ENCODE data around the gene P2RY6. TPM values are rescaled to one million over a fixed set of nuclear protein-coding genes. Genes with fewer than 3 reads are reported as not detected.
"Not testable (repeated sequence)": the region's sequence is repeated elsewhere in the genome, so short reads cannot be mapped to it uniquely, and the experiment has no call there.

The P2RY6 gene
- total RNA-seq, 1 donor from 2014 or later, result 0.13 TPM

DNA sequence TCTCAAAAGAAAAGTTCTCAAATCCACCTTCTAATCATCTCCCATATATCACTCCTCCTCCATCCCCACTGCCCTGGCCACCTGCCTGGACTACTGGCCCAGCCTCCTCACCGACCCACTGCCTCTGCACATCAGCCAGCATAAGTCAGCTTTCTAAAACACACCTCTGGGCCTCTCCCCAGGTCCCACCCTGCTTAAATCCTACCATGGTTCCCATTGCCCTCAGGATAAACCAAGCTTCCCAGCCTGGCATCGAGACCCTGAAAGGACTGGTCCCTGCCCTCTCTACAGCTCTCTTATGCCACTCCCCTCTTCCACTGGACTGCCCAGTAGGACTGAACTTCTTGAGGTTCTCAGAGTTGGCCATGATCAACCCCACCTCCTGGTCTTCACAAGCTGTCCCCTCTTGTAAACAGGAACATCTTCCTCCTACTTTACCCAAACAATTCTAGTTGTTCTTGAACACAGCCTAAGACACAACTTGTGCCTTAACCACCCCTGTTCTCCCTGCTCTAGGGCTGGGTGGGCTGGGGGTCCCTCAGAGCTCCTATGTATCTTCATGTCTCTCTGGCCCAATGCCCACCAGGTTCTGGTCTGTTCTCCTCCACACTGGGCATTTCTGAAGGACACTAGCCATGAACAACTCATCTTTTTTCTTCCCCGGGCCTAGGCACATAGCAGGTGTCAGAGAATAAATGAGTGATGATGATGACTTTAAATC is 12.6 kb upstream of the P2RY6 start:
- no peak for DNase-seq (ENCODE audit: low read depth, low spot score)

DNA sequence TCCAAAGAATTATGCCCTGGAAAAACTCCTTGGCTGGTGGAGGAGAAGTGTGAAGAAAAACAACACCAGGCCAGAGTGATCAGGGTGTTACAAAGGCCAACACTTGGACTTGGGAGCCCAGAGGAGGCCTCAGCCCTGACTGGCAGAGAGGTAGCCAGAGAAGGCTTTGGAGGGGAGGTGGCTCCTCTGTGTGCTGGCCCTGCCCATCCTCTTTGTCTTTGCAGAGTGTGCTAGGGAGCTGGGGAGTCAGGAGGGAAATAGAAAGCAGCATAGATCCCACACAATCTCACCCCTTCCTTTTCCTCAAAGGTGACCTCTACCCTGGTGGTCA is 12.0 kb upstream of the P2RY6 start:
- no peak for DNase-seq (ENCODE audit: low read depth, low spot score)

DNA sequence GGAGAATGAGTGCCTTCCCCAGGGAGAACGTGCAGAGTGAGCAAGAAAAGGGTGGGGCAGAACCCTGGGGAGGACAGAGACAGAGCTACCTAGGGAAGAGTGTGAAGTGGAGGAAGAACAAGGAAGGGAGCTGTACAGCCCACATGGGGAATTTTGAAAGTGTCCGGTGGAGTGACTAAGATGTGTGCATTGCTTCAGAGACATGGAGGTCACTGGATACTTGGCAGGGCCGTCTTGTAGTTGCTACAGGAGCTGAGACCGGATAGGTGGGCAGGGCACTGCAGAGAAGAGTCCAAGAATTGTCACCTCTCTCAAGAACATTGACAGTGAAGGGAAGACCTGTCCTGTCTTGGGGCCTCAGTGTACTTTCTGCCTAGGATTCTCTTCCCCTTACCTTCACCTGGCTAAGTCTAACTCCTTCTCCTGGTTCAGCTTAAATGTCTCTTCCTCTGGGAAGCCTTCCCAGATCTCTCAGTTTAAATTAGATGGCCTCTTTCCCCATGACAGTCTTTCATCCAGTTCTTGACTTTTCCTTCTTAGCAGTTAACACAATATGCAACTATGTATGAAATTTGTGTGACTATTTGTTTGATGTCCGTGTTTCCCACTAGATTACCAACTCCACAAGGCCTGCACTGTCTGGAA is 9.2 kb upstream of the P2RY6 start:
- no peak for DNase-seq (ENCODE audit: low read depth, low spot score)

DNA sequence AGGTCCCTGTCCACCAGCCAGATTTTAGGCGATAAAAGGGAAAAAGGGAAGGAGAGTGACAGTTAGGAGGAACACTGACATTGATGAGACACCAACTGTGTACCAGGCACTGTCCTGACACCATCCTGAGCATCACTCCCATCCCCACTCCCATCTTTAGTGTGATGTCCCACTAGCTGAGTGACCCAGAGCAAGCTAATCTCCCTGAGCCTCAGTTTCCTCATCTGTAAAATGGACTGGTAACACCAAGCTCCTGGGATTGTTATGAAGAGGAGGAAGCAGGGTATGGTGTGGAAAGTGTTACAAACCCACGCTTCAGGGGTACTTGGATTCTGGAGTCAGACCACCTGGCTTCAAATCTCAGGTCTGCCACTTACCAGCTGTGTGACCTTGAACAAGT is 8.5 kb upstream of the P2RY6 start:
- DNase-seq (ENCODE audit: low read depth, low spot score), result no peak

DNA sequence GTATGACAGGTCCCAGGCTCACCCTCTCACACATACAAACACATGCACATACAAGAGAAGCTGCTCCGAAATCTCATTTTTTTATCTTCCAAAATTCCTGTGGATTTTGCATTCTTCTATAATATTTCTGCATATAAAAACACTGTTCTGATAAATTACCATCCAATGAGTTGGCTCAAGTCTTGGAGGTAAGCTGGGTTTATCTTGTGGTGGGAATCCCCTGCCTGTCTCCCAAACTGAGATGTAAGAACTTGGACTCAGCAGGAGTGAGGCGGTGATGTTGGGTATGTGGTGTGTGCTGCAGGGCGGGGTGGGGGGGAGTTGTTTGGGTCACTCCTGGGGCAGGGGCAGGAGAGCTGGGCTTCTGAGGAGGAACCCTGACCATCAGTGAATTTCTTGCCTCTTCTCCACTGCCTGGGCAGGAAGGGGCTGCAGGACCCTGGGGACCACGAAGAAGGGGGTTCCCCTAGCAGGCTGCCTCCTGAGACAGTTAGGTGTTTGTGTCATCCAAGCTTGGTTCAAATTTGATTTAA is 6.8 kb upstream of the P2RY6 start:
- no peak for DNase-seq (ENCODE audit: low read depth, low spot score)

DNA sequence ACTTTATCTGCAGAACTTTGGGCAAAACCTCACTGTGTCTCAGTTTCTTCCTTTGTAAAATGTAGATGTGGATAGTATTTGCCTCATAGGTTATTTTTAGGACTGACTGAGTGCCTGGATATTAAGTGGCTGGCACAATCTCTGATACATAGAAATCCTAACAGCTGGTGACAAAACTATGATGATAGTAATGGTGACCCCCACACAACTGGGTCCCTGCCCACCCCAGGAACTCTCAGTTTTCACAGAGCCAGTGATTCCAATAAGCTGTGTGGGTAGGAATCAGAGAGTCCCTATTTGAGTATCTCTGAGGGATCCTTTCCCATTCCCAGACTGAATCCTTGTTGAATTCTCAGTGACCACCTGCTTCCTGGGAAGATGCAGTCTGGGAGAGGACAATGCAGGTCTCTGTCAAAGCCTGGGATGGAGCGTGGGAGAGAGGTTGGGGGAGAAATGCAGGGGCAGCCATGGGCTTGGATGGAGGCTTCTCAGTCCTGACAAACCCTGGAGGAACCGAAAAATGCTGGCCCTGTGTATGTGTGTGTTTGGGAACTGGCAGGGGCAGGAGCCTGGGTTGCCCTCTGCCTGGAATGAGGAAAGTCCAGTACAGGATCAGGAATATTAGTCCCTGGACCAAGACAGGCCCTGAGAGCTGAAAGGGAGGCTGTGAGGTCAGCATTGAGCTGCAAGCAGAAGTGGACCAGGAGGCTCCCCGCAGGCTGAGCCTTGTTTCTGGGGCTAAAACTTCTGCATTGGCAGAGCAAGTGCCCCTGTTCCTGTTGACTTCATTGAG is 6.1 kb upstream of the P2RY6 start:
- DNase-seq (ENCODE audit: low read depth, low spot score), result no peak

DNA sequence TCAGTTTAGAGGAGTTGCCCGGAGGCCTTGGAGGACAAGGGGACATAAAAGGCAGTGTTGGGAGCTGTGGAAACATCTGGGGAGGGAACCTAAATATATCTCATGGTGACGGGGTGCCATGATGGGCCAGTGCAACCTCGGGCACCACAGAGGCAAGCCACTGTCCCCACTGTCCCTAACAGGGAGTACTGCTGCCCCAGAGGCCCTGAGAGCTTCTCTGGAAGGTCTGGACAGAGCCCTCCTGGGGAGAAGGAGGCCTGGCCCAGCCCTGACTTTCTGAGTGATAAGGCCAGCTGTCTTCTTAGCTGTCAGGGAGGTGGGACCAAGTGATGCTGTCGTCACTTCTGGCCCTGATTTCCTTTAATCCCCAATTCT is 5.5 kb upstream of the P2RY6 start:
- no peak for DNase-seq (ENCODE audit: low read depth, low spot score)

DNA sequence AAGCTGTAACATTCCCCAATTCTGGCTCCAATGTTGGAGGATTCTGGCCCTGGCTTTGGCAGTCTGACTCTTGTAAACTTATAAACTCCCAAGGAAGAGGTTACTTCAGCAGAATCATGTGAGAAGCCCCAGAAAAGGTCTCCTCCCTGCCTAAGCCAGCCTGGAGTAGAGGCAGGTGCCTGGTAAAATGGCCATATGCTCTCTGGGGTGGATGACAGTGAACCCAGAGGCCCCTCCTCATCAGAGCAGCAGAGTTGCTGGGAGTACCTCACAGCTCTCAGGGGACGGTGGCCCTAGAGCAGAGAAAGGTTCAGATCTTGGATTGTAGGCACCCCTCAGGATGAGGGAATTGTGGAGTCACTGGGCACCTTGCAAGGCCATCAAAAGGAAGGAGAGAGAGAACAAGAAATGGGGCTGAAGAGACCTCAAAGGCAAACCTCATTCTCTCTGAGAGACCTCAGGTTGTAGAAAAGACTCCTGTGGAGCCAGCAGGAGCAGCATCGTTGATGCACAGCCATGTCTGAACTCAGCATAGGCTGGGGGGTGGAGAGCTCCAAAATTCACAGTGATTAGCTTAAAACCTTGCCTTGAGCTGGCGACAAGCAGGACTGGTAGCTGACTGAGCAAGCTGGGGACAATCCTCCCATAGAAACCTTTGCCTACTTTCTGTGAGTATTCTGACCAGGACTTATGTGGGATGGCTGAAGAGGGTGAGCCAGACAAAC is 4.9 kb upstream of the P2RY6 start:
- DNase-seq (ENCODE audit: low read depth, low spot score), result no peak

DNA sequence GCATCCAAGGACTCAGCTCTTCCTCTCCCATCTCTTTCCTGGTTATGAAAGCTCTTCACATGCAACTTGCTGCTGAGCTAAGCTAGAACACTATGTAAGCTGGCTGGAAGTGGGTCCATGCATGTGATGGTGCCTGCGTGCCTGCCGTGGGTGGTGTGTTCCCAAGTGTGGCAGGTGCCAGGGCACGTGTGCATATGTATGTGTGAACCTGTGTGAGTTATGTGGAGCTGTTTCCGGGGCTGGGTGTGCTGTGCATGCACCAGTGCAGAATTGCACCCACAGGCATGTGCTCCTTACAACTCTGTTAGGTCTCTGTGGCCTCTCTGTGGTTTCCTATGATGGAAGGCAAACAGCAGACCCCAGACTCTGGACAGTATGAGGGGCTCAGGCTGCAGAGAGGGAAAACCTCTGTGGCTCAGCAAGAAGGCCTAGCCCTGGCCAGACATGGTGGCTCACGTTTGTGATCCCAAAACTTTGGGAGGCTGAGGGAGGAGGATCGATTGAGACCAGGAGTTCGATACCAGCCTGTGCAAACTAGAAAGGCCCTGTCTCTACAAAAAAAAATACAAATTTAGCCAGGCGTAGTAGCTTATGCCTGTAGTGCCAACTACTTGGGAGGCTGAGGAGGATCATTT is 4.1 kb upstream of the P2RY6 start:
- no peak for DNase-seq (ENCODE audit: low read depth, low spot score)

DNA sequence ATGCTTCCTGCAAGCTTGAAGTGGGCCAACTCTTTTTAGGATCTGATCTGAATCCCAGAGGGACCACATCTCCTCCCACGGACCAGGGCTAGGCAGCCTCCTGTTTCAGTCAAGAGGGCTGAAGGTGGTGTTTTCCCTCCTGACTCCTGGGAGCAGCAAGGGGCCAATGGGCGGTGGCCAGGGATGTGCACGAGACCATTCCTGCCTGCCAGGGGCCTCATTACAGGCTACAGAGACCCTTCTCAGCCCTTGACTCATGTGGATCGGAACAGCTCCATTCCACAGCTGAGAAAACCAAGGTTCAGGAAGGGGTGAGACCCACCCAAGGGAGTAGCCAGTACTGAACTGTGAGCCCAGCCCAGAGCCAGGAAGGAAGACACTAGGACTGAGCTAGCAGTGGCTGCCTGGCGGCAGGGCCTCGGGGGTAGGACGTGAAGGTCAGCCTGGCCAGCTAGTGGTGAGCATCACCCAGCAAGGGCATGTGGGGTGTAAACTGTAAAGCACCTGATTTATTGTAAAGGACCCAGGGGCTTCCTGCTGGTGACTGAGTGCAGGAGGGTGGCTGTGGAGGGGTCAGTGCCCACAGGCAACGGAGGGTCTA is 3.4 kb upstream of the P2RY6 start:
- DNase-seq (ENCODE audit: low read depth, low spot score), result no peak

DNA sequence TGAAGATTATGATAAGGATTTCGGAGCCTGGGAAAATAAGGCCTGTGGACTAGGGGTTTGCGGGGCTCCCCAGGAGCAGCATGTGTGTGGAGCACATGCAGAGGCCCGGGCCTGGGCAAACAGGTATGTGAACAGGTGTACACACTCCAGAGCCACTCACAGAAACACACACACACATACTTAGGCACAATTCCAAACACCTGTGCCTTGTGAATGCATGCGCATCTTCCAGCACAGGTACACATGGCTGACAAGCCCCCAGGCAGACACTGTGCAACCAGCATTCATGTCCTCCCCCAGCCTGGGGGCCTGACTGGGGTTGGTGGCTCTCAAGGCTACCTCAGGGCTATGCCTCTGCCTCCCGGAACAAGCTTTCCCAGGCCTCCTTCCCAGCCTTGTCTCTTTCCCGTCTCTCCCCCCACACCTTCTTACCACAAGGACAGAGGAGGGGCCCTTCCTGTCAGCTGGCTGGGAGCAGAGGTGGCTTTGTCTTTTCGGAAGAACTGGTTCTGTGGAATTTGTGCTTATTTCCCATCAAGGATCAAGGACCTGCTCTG is 2.6 kb upstream of the P2RY6 start:
- no peak for DNase-seq (ENCODE audit: low read depth, low spot score)

DNA sequence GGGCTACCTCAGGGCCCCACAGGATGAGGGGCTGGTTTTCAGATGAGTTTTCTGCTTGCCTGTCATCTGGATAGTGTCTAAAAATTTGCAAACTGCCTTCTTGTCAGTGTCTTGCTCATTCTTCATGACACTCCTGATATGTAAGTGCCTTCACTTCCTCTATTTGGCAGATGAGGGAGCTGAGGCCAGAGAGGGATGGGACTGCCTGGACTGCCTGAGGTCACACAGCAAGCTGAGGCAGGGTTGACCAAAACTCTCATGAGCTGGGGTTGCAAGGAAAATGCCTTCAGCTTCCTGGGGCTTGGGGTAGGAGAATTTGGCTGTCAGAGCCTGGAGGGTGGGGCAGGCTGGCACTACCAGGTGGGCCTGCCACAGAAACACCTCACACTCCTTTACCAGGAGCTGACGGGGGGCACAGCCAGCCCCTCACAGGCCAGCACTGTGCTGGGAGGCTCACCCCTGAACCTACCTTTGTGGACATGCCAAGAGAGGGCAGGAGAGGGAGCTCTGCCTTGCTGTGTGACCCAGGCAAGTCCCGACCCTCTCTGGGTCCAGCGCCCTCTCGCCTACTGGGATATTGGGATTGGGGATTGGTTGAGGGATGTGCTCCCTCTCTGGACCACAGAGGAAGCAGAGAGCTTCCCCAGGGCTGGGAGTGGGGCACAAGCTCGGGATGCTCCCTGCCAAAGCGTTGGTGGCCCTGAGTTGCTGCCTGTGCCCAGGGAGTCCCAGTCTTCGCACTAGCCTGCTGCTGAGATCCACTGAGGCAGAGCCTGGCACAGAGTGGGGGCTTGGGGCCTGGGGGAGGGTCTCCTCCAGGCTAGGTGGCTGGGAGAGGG is 1.9 kb upstream of the P2RY6 start:
- DNase-seq (ENCODE audit: low read depth, low spot score), result no peak

DNA sequence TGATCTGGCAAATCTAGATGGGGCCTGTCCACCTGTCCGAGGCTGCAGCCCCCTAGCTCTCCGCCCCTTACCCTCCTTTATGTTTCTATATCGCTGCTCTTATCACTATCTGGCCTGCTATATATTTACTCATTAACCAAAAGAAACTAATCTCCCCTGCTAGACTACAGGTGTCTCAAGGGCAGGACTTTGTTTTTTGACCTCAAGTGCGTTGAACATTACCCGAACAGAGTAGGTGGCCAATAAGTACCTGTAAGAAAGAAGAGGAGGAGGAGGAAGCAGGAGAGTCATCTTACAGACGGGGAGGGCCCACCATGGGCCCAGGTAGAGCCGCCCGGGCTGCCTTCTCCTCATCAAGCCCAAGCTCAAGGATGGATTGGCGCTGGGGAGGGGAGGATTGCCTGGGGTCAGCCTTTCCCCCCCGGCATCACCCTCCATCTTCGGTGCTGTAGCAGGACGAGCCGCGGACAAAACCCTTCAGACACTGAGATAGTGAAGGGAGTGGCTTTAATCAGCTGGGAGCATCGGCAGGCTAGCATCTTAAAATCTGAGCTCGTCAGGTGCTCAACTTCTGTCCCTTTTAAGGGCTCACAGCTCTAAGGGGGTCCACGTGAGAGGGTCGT is 1.2 kb upstream of the P2RY6 start:
- no peak for DNase-seq (ENCODE audit: low read depth, low spot score)

DNA sequence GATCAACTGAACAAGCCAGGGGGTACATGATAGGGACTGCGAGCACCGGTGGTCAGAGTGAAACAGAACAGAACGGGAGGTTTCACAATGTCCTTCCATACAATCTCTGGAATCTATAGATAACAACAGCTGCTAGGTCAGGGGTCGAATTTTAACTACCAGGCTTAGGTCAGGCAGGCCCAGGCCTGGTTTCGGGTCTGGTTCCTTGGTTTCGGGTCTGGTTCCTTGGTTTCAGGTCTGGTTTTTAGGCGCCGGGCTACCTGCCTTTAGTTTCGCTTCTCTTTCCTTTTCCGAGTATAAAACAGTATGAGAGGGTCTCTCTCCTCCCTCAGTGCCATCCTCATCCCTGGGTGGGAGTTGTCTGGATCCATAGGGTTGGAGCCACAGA is 666 bp upstream of the P2RY6 start:
- not testable (repeated sequence) for DNase-seq (ENCODE audit: low read depth, low spot score)

DNA sequence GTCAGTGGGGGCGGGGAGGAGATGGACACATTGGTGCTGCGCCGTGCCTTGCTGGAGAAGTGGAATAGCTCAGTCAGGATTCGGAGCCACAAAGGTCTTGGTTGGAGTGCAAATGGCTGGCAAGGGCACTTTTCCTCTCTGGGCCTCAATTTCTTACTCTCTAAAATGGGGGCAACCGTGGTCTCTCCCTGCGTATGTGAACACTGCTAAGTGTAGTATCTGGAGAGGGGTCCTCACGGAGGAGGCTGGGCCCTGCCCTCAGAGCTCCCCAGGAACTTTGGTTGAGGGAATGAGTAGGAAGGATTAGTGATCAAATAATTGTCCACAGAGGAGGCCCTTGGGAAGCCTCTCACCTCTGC is 521 bp downstream of the P2RY6 start:
- no peak for DNase-seq (ENCODE audit: low read depth, low spot score)

DNA sequence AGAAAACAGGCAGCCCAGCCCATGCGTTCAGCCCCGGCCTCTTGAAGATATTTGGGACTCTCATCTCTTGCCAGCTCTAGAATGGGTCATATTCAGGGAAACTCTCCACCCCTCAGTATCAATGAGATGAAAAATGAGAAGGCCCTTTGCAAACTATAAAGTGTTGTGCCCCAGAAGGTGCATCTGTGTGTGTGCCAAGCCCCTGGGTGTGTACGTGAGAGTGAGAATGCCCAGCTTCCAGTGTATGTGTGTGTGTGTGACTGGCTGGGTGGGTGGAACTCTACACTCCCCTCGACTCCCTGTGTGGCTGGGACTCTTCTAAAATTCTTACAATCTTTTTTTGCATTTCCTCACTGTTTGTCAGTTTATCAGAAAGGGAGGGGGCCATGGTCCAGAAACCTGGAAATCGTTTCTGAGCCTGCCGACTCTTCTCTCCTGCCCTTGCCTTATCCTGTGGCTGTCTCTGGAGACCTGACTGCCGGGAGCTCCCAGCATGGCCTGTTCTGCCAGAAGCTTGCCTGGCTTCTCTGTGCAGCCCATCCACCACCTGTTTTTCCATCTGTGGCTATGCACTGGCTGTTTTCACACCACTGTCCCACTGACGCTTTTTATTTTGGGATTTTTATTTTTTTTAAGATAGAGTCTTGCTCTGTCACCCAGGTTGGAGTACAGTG is 1.2 kb downstream of the P2RY6 start:
- no peak for DNase-seq (ENCODE audit: low read depth, low spot score)

DNA sequence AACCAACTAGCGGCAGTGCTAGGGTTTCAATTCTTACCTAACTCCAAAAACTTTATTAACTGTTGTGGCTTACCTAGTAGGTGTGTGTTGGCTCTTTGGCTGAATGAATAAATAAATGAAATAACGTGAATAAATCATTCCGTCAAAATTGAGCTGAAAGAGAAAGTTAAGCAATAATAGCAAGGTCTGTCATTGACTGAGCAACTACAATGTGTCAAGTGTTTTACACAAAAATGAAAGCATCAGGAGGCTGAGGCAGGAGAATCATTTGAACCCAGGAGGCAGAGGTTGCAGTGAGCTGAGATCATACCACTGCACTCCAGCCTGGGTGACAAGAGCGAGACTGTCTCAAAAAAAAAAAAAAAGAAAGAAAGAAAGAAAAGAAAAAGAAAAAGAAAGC is 2.1 kb downstream of the P2RY6 start:
- DNase-seq (ENCODE audit: low read depth, low spot score), result not testable (repeated sequence)

DNA sequence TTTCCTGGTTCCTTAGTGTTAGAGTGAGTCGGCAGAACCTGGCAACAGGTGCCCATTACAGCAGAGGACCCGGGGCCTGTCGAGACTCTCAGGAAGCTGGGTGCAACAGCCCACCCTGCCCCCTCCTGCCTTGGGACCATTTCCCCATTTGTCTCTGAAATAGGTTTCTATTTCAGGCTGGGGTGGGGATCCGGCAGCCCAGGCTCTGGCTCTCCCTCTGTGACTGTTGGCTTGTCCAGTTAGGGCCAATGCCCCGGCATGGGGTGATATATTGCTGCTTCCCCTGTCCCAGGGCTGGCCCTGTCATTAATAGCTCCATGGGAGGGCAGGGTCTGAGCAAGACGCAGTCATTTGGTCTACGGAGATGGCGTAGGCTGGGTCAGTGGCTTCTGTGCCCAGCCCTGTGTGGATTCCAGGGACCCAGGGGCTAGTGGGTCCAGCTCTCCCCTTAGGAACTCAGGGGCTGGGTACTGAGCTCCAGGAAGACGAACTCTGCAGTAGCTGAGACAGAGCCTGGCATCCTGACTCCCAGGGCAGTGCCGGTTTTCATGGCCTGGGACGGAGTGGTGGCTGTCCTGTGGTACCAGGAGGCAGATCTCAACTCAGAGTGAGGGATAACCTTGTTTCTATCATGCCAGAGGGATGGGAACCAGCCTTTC is 2.7 kb downstream of the P2RY6 start:
- DNase-seq (ENCODE audit: low read depth, low spot score), result no peak

All from pulmonary artery endothelial cell (primary cell).